HG03520 (cell line): ENCODE data around the gene EFHB.
"Not testable (repeated sequence)": the region's sequence is repeated elsewhere in the genome, so short reads cannot be mapped to it uniquely, and the experiment has no call there.

Experiments used
- ATAC-seq: cut with Tn5 transposase; IDR thresholded peaks from one replicate; pipeline ENCODE4 v1.9.1; 2021; ENCODE audit warnings: mild to moderate bottlenecking, moderate library complexity; ENCODE audit not compliant: unreplicated experiment

EFHB gene

DNA sequence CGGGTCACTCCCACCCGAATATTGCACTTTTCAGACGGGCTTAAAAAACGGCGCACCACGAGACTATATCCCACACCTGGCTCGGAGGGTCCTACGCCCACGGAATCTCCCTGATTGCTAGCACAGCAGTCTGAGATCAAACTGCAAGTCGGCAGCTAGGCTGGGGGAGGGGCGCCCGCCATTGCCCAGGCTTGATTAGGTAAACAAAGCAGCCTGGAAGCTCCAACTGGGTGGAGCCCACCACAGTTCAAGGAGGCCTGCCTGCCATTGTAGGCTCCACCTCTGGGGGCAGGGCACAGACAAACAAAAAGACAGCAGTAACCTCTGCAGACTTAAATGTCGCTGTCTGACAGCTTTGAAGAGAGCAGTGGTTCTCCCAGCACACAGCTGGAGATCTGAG, 78.7 kb downstream of the EFHB start:
- not testable (repeated sequence) for ATAC-seq

DNA sequence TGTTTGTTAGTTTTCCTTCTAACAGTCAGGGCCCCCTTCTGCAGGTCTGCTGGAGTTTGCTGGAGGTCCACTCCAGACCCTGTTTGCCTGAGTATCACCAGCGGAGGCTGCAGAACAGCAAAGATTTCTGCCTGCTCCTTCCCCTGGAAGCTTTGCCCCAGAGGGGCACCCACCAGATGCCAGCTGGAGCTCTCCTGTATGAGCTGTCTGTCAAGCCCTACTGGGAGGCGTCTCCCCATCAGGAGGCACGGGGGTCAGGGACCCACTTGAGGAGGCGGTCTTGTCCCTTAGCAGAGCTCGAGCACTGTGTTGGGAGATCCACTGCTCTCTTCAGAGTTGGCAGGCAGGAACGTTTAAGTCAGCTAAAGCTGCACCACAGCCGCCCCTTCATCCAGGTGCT, 87.4 kb downstream of the EFHB start:
- not testable (repeated sequence) for ATAC-seq
